HG02973 (cell line): ENCODE measurements around the gene PPIL4.

Experiments used
- ATAC-seq: cut with Tn5 transposase; IDR thresholded peaks from one replicate; pipeline ENCODE4 v1.9.1; 2021; ENCODE audit warnings: moderate library complexity; ENCODE audit not compliant: unreplicated experiment

PPIL4 gene

GRCh38 chr6:149545754-149546471 is at the start of gene PPIL4:
Gene PPIL4 (minus strand): TSS chr6:149546043. CDS start chr6:149546005, 38 bp downstream.
- peak; percentile 86 for ATAC-seq

GRCh38 chr6:149593408-149593807 is 47.6 kb upstream of the PPIL4 start:
- no peak for ATAC-seq

GRCh38 chr6:149592983-149593382 is 47.1 kb upstream of the PPIL4 start:
- no peak for ATAC-seq

- no peak for ATAC-seq
These were observed 40.3 kb upstream of the PPIL4 start for GRCh38 chr6:149586149-149586548.

- ATAC-seq, result no peak
These were observed 35.5 kb upstream of the PPIL4 start for GRCh38 chr6:149581349-149581748.

- no peak for ATAC-seq
These were observed 35.0 kb upstream of the PPIL4 start for GRCh38 chr6:149580880-149581279.

- no peak for ATAC-seq
These were observed 22.2 kb upstream of the PPIL4 start for GRCh38 chr6:149567945-149568585.

- ATAC-seq, result no peak
These were observed 21.3 kb upstream of the PPIL4 start for GRCh38 chr6:149567194-149567586.

GRCh38 chr6:149566410-149567193 is 20.8 kb upstream of the PPIL4 start:
- peak; percentile 22 for ATAC-seq

- peak; percentile 70 for ATAC-seq
These were observed 19.9 kb upstream of the PPIL4 start, which contains the start of gene GINM1 for GRCh38 chr6:149565527-149566409. Gene GINM1 (plus strand): TSS chr6:149566375. CDS start chr6:149566415, 40 bp downstream.

- ATAC-seq, result no peak
These were observed 18.1 kb upstream of the PPIL4 start for GRCh38 chr6:149563928-149564325.

GRCh38 chr6:149563203-149563927 is 17.5 kb upstream of the PPIL4 start:
- no peak for ATAC-seq

- ATAC-seq, result peak; percentile 41
These were observed 14.9 kb upstream of the PPIL4 start for GRCh38 chr6:149560736-149561135.

GRCh38 chr6:149559389-149559788 is 13.5 kb upstream of the PPIL4 start:
- no peak for ATAC-seq

GRCh38 chr6:149558029-149558428 is 12.2 kb upstream of the PPIL4 start:
- no peak for ATAC-seq

- no peak for ATAC-seq
These were observed 6.1 kb upstream of the PPIL4 start for GRCh38 chr6:149551920-149552319.

- ATAC-seq, result peak; percentile 33
These were observed 537 bp downstream of the PPIL4 start for GRCh38 chr6:149545258-149545753.

GRCh38 chr6:149544646-149545257 is 1.1 kb downstream of the PPIL4 start:
- ATAC-seq, result peak; percentile 8

- ATAC-seq, result no peak
These were observed 4.7 kb downstream of the PPIL4 start for GRCh38 chr6:149541139-149541538.
